Neural progenitor cell (in vitro differentiated cells): Measurements from ENCODE around the gene CEP131.
"Not testable (repeated sequence)": the region's sequence is repeated elsewhere in the genome, so short reads cannot be mapped to it uniquely, and the experiment has no call there.

Experiments
- EZH2 ChIP-seq: fragments of 200-600 bp; sonication (generic); IDR thresholded peaks from 2 replicates; pipeline ENCODE4 v1.6.1; 2017; ENCODE audit warnings: antibody characterized with exemption, mild to moderate bottlenecking, moderate library complexity
- TF ChIP-seq, protein P1 (sequence below): fragments of 200-600 bp; sonication (generic); IDR thresholded peaks from 2 replicates; pipeline ENCODE4 v1.5.1; 2017; ENCODE audit warnings: antibody characterized with exemption, mild to moderate bottlenecking

DNA sequence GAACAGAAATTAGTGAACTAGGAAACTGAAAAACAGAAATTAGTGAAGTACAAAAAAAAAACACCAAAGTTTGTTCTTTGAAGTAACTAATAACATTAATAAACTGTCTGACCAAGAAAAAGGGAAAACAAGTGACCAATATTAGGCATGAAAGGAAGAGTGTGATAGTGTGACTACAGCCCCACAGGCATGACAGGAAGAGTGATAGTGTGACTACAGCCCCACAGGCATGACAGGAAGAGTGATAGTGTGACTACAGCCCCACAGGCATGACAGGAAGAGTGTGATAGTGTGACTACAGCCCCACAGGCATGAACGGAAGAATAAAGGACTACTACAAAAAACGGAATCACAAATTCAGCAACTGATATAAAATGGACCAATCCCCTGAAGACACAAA is 4.9 kb upstream of the CEP131 start:
- TF ChIP-seq EZH2 = not testable (repeated sequence)
- TF ChIP-seq, protein P1, sequence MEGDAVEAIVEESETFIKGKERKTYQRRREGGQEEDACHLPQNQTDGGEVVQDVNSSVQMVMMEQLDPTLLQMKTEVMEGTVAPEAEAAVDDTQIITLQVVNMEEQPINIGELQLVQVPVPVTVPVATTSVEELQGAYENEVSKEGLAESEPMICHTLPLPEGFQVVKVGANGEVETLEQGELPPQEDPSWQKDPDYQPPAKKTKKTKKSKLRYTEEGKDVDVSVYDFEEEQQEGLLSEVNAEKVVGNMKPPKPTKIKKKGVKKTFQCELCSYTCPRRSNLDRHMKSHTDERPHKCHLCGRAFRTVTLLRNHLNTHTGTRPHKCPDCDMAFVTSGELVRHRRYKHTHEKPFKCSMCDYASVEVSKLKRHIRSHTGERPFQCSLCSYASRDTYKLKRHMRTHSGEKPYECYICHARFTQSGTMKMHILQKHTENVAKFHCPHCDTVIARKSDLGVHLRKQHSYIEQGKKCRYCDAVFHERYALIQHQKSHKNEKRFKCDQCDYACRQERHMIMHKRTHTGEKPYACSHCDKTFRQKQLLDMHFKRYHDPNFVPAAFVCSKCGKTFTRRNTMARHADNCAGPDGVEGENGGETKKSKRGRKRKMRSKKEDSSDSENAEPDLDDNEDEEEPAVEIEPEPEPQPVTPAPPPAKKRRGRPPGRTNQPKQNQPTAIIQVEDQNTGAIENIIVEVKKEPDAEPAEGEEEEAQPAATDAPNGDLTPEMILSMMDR = not testable (repeated sequence)
